ENCODE results near the gene BANF1.

Gene BANF1

DNA sequence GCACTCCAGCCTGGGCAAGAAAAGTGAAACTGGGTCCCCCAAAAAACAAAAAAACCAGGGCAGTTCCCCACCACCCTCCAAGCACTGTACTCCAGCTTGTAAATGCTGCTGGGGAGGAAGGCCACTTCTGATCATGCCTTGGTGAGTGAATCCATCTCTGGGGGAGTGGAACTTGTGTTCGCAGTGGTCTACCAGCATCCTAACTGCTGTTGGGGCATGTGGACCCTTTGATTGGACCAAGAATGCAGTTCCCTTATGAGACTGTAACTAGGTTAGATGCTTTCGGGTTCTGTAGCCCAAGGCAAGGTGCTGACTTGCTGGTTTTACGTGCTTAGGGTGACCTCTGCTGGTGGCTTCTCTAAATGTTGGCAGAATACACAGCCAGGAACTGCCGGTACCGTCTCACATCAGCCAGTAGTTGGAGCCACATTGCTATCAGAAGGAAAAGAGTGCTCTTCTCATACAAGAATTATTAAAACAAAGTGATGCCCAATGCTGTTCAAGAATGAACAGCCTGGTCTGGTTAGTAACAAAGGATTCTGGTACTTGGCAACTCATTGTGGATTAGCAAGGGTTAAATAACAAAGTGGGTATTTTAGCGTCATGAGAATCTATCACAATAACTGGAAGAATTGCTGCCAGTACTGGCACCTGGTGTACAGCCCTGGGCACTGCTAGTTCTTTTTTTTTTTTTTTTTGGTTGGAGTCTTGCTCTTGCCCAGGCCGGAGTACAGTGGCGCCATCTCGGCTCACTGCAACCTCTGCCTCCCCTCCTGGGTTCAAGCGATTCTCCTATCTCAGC is 13.3 kb upstream of the BANF1 start:
- no peak overlapping the region for H3K4me3 ChIP-seq (ENCODE audit: low read depth, low read length)
- peak; percentile 94 for DNase-seq (ENCODE audit: low read depth)
- TF ChIP-seq, protein P1, sequence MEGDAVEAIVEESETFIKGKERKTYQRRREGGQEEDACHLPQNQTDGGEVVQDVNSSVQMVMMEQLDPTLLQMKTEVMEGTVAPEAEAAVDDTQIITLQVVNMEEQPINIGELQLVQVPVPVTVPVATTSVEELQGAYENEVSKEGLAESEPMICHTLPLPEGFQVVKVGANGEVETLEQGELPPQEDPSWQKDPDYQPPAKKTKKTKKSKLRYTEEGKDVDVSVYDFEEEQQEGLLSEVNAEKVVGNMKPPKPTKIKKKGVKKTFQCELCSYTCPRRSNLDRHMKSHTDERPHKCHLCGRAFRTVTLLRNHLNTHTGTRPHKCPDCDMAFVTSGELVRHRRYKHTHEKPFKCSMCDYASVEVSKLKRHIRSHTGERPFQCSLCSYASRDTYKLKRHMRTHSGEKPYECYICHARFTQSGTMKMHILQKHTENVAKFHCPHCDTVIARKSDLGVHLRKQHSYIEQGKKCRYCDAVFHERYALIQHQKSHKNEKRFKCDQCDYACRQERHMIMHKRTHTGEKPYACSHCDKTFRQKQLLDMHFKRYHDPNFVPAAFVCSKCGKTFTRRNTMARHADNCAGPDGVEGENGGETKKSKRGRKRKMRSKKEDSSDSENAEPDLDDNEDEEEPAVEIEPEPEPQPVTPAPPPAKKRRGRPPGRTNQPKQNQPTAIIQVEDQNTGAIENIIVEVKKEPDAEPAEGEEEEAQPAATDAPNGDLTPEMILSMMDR (IDR thresholded peaks at IDR 0.05; ENCODE audit: control insufficient read depth, extremely low read depth, insufficient read depth): peak; percentile 100

DNA sequence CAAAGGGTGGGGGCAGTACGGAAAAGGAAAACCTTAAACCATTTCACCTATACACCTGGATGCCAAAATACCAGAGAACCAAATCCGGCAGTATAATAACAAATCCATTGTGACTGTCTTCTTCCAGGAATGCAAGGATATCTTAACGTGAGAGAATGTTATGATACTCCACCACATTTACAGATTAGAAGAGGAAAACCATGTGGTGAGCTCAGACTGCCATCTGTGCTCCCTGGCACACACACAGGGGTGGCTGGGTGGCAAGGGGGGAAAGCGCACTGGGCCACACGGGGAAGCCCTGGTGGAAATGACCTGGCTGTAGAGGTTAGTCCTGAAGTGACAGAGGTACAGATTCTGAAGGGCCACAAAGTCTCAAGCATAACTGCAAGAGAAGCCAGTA is 10.2 kb upstream of the BANF1 start:
- no peak overlapping the region for H3K4me3 ChIP-seq (ENCODE audit: low read depth, low read length)
- DNase-seq (ENCODE audit: low read depth): no peak
- TF ChIP-seq, protein P1 (IDR thresholded peaks at IDR 0.05; ENCODE audit: control insufficient read depth, extremely low read depth, insufficient read depth): no peak

DNA sequence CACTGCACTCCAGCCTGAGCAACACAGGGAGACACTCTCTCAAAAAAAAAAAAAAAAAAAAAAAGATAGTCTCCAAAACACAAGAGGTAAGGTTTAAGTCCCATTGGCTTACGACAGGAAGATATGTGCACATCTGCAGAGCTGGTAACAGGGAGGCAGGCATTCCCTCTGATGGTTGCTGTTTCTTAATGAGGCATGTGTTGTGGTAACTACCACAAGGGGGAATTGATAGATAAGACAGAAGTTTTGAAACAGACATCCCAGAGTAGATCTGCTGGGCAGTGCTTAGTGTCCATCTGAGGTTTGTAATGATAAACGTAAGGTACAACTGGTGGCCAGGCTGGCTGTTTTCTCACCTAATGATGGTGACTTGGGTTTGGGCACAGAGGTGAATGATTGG is 5.0 kb upstream of the BANF1 start:
- no peak overlapping the region for H3K4me3 ChIP-seq (ENCODE audit: low read depth, low read length)
- DNase-seq (ENCODE audit: low read depth): no peak
- TF ChIP-seq, protein P1 (IDR thresholded peaks at IDR 0.05; ENCODE audit: control insufficient read depth, extremely low read depth, insufficient read depth): no peak

DNA sequence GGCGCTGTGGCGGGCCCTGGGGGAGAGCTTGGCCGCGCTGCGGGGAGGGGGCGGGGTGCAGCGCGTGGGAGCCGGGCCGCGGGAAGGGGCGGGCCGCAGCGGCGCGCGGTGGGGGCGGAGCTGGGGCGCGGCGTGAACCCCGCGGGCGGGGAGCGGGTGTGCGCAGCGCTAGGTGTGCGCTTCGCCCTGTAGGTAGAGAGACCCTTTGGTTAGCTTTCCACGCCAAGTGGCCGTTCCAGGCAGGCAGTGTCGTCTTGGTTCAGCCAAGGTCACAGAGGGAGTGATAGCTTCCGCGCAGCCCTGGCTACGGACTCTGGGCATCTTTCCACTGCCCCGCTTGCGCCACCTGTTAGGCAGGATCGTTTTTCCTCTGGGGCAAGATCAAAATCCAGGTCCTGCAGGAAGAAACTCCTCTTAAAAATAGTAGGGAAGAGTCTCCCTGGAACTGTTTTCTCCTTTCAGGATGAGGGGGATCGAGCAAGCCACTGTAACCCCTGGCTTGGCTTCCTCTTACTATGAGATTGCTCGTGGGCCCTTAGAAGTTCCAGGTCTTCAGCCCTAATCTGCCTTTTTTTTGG is 434 bp downstream of the BANF1 start:
- DNase-seq (ENCODE audit: low read depth): peak; percentile 74
- peak overlapping the region; percentile 99 for H3K4me3 ChIP-seq (ENCODE audit: low read depth, low read length)
- TF ChIP-seq, protein P1 (IDR thresholded peaks at IDR 0.05; ENCODE audit: control insufficient read depth, extremely low read depth, insufficient read depth): peak; percentile 53

DNA sequence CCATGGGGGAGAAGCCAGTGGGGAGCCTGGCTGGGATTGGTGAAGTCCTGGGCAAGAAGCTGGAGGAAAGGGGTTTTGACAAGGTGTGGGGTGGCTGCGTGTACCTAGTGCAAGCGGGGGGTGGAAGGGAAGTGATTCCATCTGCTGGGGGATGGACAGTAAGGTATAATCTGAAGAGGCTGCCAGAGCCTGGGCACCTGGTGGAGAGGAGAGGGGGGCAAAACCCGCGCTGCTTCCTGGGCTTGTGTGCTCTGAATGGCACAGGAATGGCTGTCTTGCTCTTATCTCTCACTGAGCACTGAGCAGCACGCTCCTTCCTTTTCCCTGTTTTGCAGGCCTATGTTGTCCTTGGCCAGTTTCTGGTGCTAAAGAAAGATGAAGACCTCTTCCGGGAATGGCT is 988 bp downstream of the BANF1 start:
- peak overlapping the region; percentile 99 for H3K4me3 ChIP-seq (ENCODE audit: low read depth, low read length)
- DNase-seq (ENCODE audit: low read depth): no peak
- TF ChIP-seq, protein P1 (IDR thresholded peaks at IDR 0.05; ENCODE audit: control insufficient read depth, extremely low read depth, insufficient read depth): no peak

DNA sequence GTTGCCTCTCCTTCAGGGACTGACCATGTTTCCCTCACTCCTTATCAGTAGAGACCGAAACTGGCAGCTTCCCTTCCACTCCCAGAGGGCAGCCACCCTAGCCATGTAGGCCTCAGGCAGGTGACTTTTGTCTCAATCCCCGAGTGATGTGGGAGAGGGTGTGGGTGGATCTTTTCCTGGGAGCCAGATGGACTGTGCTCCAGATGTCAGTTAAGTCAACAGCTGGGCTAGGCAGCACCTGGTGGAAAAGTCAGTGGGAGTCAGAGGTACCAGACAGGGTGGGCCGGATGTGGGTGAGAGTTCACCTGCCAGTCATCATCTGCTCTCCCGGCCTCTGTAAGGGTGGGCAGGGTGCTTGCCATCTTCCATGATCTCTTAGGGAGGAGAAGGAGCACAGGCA is 1.9 kb downstream of the BANF1 start:
- DNase-seq (ENCODE audit: low read depth): no peak
- TF ChIP-seq, protein P1 (IDR thresholded peaks at IDR 0.05; ENCODE audit: control insufficient read depth, extremely low read depth, insufficient read depth): no peak
- no peak overlapping the region for H3K4me3 ChIP-seq (ENCODE audit: low read depth, low read length)

Data from LNCaP clone FGC (cell line).